Neuronal stem cell (in vitro differentiated cells): Measurements from ENCODE around the gene AFP.

Experiments
- DNase-seq: peaks from one replicate; pipeline ENCODE4 v3.0.0-alpha.2; 2013; ENCODE audit warnings: low spot score
- H2AFZ ChIP-seq: one replicate; pipeline ENCODE4 v1.6.1; 2013; ENCODE audit warnings: mild to moderate bottlenecking, low read length, inconsistent platforms
- H2AK5ac ChIP-seq: 2 replicates; pipeline ENCODE4 v1.6.1; 2013; ENCODE audit warnings: low read depth, mild to moderate bottlenecking, inconsistent platforms, low read length, moderate library complexity, mixed read lengths
- H2BK120ac ChIP-seq: 2 replicates; pipeline ENCODE4 v1.6.1; 2013; ENCODE audit warnings: low read depth, mild to moderate bottlenecking, inconsistent platforms, low read length, moderate library complexity, mixed read lengths
- H2BK12ac ChIP-seq: one replicate; pipeline ENCODE4 v1.6.1; 2013; ENCODE audit warnings: low read length, inconsistent platforms
- H2BK15ac ChIP-seq: 2 replicates; pipeline ENCODE4 v1.6.1; 2013; ENCODE audit warnings: mild to moderate bottlenecking, low read length, inconsistent platforms, mixed read lengths
- H2BK5ac ChIP-seq: one replicate; pipeline ENCODE4 v1.6.1; 2013; ENCODE audit warnings: inconsistent platforms, mild to moderate bottlenecking, low read length, moderate library complexity
- H3K14ac ChIP-seq: one replicate; pipeline ENCODE4 v1.6.1; 2013; ENCODE audit warnings: low read length, inconsistent platforms
- H3K18ac ChIP-seq: 2 replicates; pipeline ENCODE4 v1.6.1; 2013; ENCODE audit warnings: low read length, inconsistent platforms
- H3K23ac ChIP-seq: 2 replicates; pipeline ENCODE4 v1.6.1; 2013; ENCODE audit warnings: low read depth, mild to moderate bottlenecking, mixed read lengths, low read length, inconsistent platforms; ENCODE audit not compliant: poor library complexity
- H3K27ac ChIP-seq: replicated peaks from 3 replicates; pipeline ENCODE4 v1.5.1; 2013; ENCODE audit warnings: low read length, inconsistent platforms
- H3K27me3 ChIP-seq, 3 experiments: 2 replicates each; pipeline ENCODE4 v1.6.1; 2013; ENCODE audit warnings: low read length in 3 of 3, mild to moderate bottlenecking in 2 of 3, inconsistent platforms in 1 of 3, low read depth in 1 of 3, mixed read lengths in 1 of 3, moderate library complexity in 1 of 3; ENCODE audit not compliant: control insufficient read depth in 3 of 3, insufficient read depth in 3 of 3
- H3K36me3 ChIP-seq, 2 donors: replicated peaks in 1 of 2; 2 replicates each; pipeline ENCODE4 v1.6.1; 2013; ENCODE audit warnings: low read length in 2 of 2; ENCODE audit not compliant: control insufficient read depth in 2 of 2, insufficient read depth in 2 of 2
- H3K4ac ChIP-seq: 2 replicates; pipeline ENCODE4 v1.6.1; 2013; ENCODE audit warnings: inconsistent platforms, mild to moderate bottlenecking, low read length, moderate library complexity
- H3K4me1 ChIP-seq, 2 donors: 1 replicate in 1 of 2; 2 replicates in 1 of 2; pipeline ENCODE4 v1.6.1; 2013; ENCODE audit warnings: low read length in 2 of 2, low read depth in 1 of 2; ENCODE audit not compliant: control insufficient read depth in 2 of 2, insufficient read depth in 1 of 2
- H3K4me2 ChIP-seq: one replicate; pipeline ENCODE4 v1.6.1; 2013; ENCODE audit warnings: mild to moderate bottlenecking, low read length, inconsistent platforms; ENCODE audit not compliant: insufficient read depth, poor library complexity, severe bottlenecking
- H3K4me3 ChIP-seq, 2 donors: 2 replicates each; pipeline ENCODE4 v1.5.1; 2013; ENCODE audit warnings: low read length in 2 of 2, mild to moderate bottlenecking in 2 of 2, inconsistent platforms in 1 of 2, moderate library complexity in 1 of 2
- H3K79me1 ChIP-seq: one replicate; pipeline ENCODE4 v1.6.1; 2013; ENCODE audit warnings: low read depth, mild to moderate bottlenecking, inconsistent platforms, low read length, moderate library complexity
- H3K9ac ChIP-seq: one replicate; pipeline ENCODE4 v1.6.1; 2013; ENCODE audit warnings: mild to moderate bottlenecking, low read depth, low read length, inconsistent platforms; ENCODE audit not compliant: poor library complexity
- H3K9me3 ChIP-seq, 2 donors: replicated peaks in 1 of 2; 2 replicates each; pipeline versions ENCODE3 to v1.6.1; 2013; ENCODE audit warnings: low read length in 2 of 2, mild to moderate bottlenecking in 2 of 2, inconsistent platforms in 1 of 2, low read depth in 1 of 2, mixed read lengths in 1 of 2, moderate library complexity in 1 of 2; ENCODE audit not compliant: control insufficient read depth in 2 of 2, insufficient read depth in 1 of 2
- H4K8ac ChIP-seq: one replicate; pipeline ENCODE4 v1.6.1; 2013; ENCODE audit warnings: low read depth, mild to moderate bottlenecking, inconsistent platforms, low read length, moderate library complexity
- H4K91ac ChIP-seq: one replicate; pipeline ENCODE4 v1.6.1; 2013; ENCODE audit warnings: low read length, low read depth, mild to moderate bottlenecking, inconsistent platforms; ENCODE audit not compliant: poor library complexity
- WGBS, 2 donors: extraction: QIAGEN DNeasy Blood & Tissue Kit; methylation state at CpG; one replicate each; pipeline ENCODE4 v1.1.7; 2013; ENCODE audit warnings: missing lambda C conversion rate in 2 of 2, mixed read lengths in 1 of 2; ENCODE audit not compliant: insufficient read length in 2 of 2, insufficient replicate concordance in 1 of 2; ENCODE audit errors: extremely low coverage in 2 of 2; 5-methylcytosine and 5-hydroxymethylcytosine counted together

AFP gene

GRCh38 chr4:73409978-73410548 lies 26.0 kb upstream of the AFP start:
- H3K79me1 ChIP-seq: no peaks in the 10 kb centered on the region
- no CpG with 5 or more reads among the region's 8 CpGs for WGBS, 2 donors
- H3K4me2 ChIP-seq: no peak overlapping the region
- H3K36me3 ChIP-seq: no peaks in the 10 kb centered on the region
- no peak overlapping the region for H3K14ac ChIP-seq
- H3K27ac ChIP-seq: no peak overlapping the region
- H3K9ac ChIP-seq: no peak overlapping the region
- H3K9me3 ChIP-seq: no peaks in the 10 kb centered on the region
- H3K27me3 ChIP-seq: no peaks in the 10 kb centered on the region
- no peak overlapping the region for H3K23ac ChIP-seq
- no peak overlapping the region for H2AK5ac ChIP-seq
- H2BK15ac ChIP-seq: no peak overlapping the region
- H2BK5ac ChIP-seq: no peak overlapping the region
- no peak overlapping the region for H4K91ac ChIP-seq
- no peak for DNase-seq
- no peak overlapping the region for H3K18ac ChIP-seq
- no peak overlapping the region for H2AFZ ChIP-seq
- no peaks in the 10 kb centered on the region for H3K4me1 ChIP-seq
- H4K8ac ChIP-seq: no peak overlapping the region
- no peak overlapping the region for H2BK12ac ChIP-seq
- no peak overlapping the region for H2BK120ac ChIP-seq
- no peak overlapping the region for H3K4ac ChIP-seq
- H3K4me3 ChIP-seq: no peak overlapping the region

GRCh38 chr4:73410916-73411730 lies 24.9 kb upstream of the AFP start:
- Histone ChIP-seq H2AK5ac (no peak overlapping the region), H3K4me3 (no peak overlapping the region), H3K36me3 (no peaks in the 10 kb centered on the region), H3K23ac (no peak overlapping the region), H2AFZ (no peak overlapping the region), H3K14ac (no peak overlapping the region), H3K79me1 (no peaks in the 10 kb centered on the region), H3K4me1 (no peaks in the 10 kb centered on the region), H4K91ac (no peak overlapping the region), H3K4me2 (no peak overlapping the region), H4K8ac (no peak overlapping the region), H3K18ac (no peak overlapping the region), H3K4ac (no peak overlapping the region), H2BK5ac (no peak overlapping the region), H3K9ac (no peak overlapping the region), H3K9me3 (no peaks in the 10 kb centered on the region), H2BK120ac (no peak overlapping the region), H3K27me3 (no peaks in the 10 kb centered on the region), H3K27ac (no peak overlapping the region), H2BK12ac (no peak overlapping the region), H2BK15ac (no peak overlapping the region)
- no CpG with 5 or more reads among the region's 3 CpGs for WGBS, 2 donors
- no peak for DNase-seq

- Histone ChIP-seq H3K9me3 (no peaks in the 10 kb centered on the region), H3K79me1 (no peaks in the 10 kb centered on the region), H3K14ac (no peak overlapping the region), H3K9ac (no peak overlapping the region), H2BK120ac (no peak overlapping the region), H3K4me3 (no peak overlapping the region), H2BK5ac (no peak overlapping the region), H3K27me3 (no peaks in the 10 kb centered on the region), H2BK12ac (no peak overlapping the region), H3K18ac (no peak overlapping the region), H4K91ac (no peak overlapping the region), H3K4me2 (no peak overlapping the region), H3K36me3 (no peaks in the 10 kb centered on the region), H2AFZ (no peak overlapping the region), H3K23ac (no peak overlapping the region), H3K4ac (no peak overlapping the region), H2BK15ac (no peak overlapping the region), H2AK5ac (no peak overlapping the region), H3K4me1 (no peaks in the 10 kb centered on the region), H3K27ac (no peak overlapping the region), H4K8ac (no peak overlapping the region)
- no peak for DNase-seq
- WGBS, 2 donors: no CpG with 5 or more reads among the region's 8 CpGs
Measured at GRCh38 chr4:73411731-73412414, 24.1 kb upstream of the AFP start.

- Histone ChIP-seq H2BK12ac (no peak overlapping the region), H3K18ac (no peak overlapping the region), H2BK15ac (no peak overlapping the region), H3K23ac (no peak overlapping the region), H3K4me1 (no peaks in the 10 kb centered on the region), H2BK5ac (no peak overlapping the region), H3K27me3 (no peaks in the 10 kb centered on the region), H3K4me3 (no peak overlapping the region), H4K8ac (no peak overlapping the region), H3K4me2 (no peak overlapping the region), H2AFZ (no peak overlapping the region), H2BK120ac (no peak overlapping the region), H4K91ac (no peak overlapping the region), H3K4ac (no peak overlapping the region), H3K14ac (no peak overlapping the region), H3K27ac (no peak overlapping the region), H2AK5ac (no peak overlapping the region), H3K36me3 (no peaks in the 10 kb centered on the region), H3K9me3 (no peaks in the 10 kb centered on the region), H3K79me1 (no peaks in the 10 kb centered on the region), H3K9ac (no peak overlapping the region)
- no peak for DNase-seq
- no CpG with 5 or more reads among the region's 4 CpGs for WGBS, 2 donors
Measured at GRCh38 chr4:73413294-73413755, 22.7 kb upstream of the AFP start.
